Adipose tissue (tissue), 3 donors: ENCODE measurements around the gene ZNF253. TPM values are rescaled to one million over a fixed set of nuclear protein-coding genes. Genes with fewer than 3 reads are reported as not detected.

Experiments used
- polyA plus RNA-seq, 3 donors: library from polyadenylated mRNA; stranded (reverse); fragments of 200-250 nt; gene quantifications; one replicate each; pipeline ENCODE4 v1.2.3, GENCODE V29; 2013
- donor health status: healthy with polysubstance abuse.
- donor health status: Bipolar disorder and iron deficiency.
- donor health status: healthy.

The ZNF253 gene
- polyA plus RNA-seq, 3 donors = 2.1 to 3.2 (median 2.3) TPM

Other genes starting within 250 kb of the ZNF253 start
- gene PBX4, start 247.2 kb upstream of the ZNF253 start, polyA plus RNA-seq = 1 to 10 TPM in 1 of 3 donors, under 1 TPM in 2; 0.34 to 1.6 (median 0.86) TPM
- 10 to 100 TPM in 2 of 3 donors, 1 to 10 TPM in 1; 3.0 to 18.4 (median 12.6) TPM for gene LPAR2, start 237.7 kb upstream of the ZNF253 start, polyA plus RNA-seq
- gene GMIP, start 222.2 kb upstream of the ZNF253 start, polyA plus RNA-seq = 10 to 100 TPM in 1 of 3 donors, 1 to 10 TPM in 2; 4.9 to 10.7 (median 6.6) TPM
- 10 to 100 TPM; 14.5 to 30.3 (median 24.5) TPM for gene ATP13A1, start 202.2 kb upstream of the ZNF253 start, polyA plus RNA-seq
- gene ZNF101, start 197.0 kb upstream of the ZNF253 start, polyA plus RNA-seq = 1 to 10 TPM; 2.9 to 5.1 (median 3.1) TPM
- 1 to 10 TPM; 1.3 to 2.2 (median 1.8) TPM for gene ZNF14, start 132.8 kb upstream of the ZNF253 start, polyA plus RNA-seq
- 10 to 100 TPM in 1 of 3 donors, 1 to 10 TPM in 2; 5.2 to 11.9 (median 5.4) TPM for gene ZNF506, start 44.1 kb upstream of the ZNF253 start, polyA plus RNA-seq
- 1 to 10 TPM; 1.3 to 5.0 (median 1.7) TPM for gene ZNF93, start 35.1 kb downstream of the ZNF253 start, polyA plus RNA-seq
- gene ZNF682, start 173.6 kb downstream of the ZNF253 start, polyA plus RNA-seq = 1 to 10 TPM in 2 of 3 donors, under 1 TPM in 1; 0.83 to 2.1 (median 1.4) TPM
- 1 to 10 TPM in 1 of 3 donors, under 1 TPM in 2; 0.45 to 1.4 (median 0.48) TPM for gene ZNF90, start 212.1 kb downstream of the ZNF253 start, polyA plus RNA-seq